Kidney epithelial cell (primary cell): ENCODE data around the gene ANAPC7. TPM values are rescaled to one million over a fixed set of nuclear protein-coding genes. Genes with fewer than 3 reads are reported as not detected.
"Not testable (repeated sequence)": the region's sequence is repeated elsewhere in the genome, so short reads cannot be mapped to it uniquely, and the experiment has no call there.

Experiments used
- DNase-seq: peaks from one replicate; pipeline ENCODE4 v3.0.0-alpha.2; 2010; ENCODE audit warnings: low read depth
- H3K27me3 ChIP-seq: 2 replicates; pipeline ENCODE4 v1.6.0; 2011; ENCODE audit warnings: low read length; ENCODE audit not compliant: control insufficient read depth, insufficient read depth
- H3K36me3 ChIP-seq: 2 replicates; pipeline ENCODE4 v1.5.1; 2011; ENCODE audit warnings: low read length; ENCODE audit not compliant: control insufficient read depth, insufficient read depth
- H3K4me3 ChIP-seq: 2 replicates; pipeline ENCODE4 v1.5.1; 2011; ENCODE audit warnings: low read depth, mild to moderate bottlenecking, control low read depth, low read length
- CTCF ChIP-seq: IDR thresholded peaks from 2 replicates; pipeline ENCODE4 v1.5.1; 2011; ENCODE audit warnings: mild to moderate bottlenecking, moderate library complexity, low read length, control low read depth, inconsistent platforms; ENCODE audit not compliant: insufficient read depth, poor library complexity, severe bottlenecking
- total RNA-seq: library from RNA; depleted of rRNA; stranded (reverse); fragments of >200 nt; gene quantifications from 2 replicates; pipeline ENCODE4 v1.2.3, GENCODE V29; 2015

The ANAPC7 gene
- total RNA-seq, 1 donor from 2014 or later = 51.3 TPM

GRCh38 chr12:110431957-110432587 lies 28.6 kb upstream of the ANAPC7 start:
- H3K4me3 ChIP-seq = no peak overlapping the region

GRCh38 chr12:110429676-110430075 lies 26.2 kb upstream of the ANAPC7 start:
- not testable (repeated sequence) for DNase-seq, H3K36me3 ChIP-seq

More at GRCh38 chr12:110431957-110432587, 28.6 kb upstream of the ANAPC7 start:
- H3K36me3 ChIP-seq = no peaks in the 10 kb centered on the region
- DNase-seq = no peak
- no peak for TF ChIP-seq CTCF
- H3K27me3 ChIP-seq = no peaks in the 10 kb centered on the region

GRCh38 chr12:110426406-110426805 lies 22.9 kb upstream of the ANAPC7 start:
- DNase-seq = no peak

More at GRCh38 chr12:110429676-110430075, 26.2 kb upstream of the ANAPC7 start:
- H3K27me3 ChIP-seq, H3K4me3 ChIP-seq: not testable (repeated sequence)

GRCh38 chr12:110424237-110424636 lies 20.7 kb upstream of the ANAPC7 start:
- no peak for DNase-seq
- Histone ChIP-seq H3K36me3 (no peaks in the 10 kb centered on the region), H3K27me3 (no peaks in the 10 kb centered on the region), H3K4me3 (no peak overlapping the region)
- TF ChIP-seq CTCF = no peak

More at GRCh38 chr12:110426406-110426805, 22.9 kb upstream of the ANAPC7 start:
- Histone ChIP-seq H3K36me3 (no peaks in the 10 kb centered on the region), H3K4me3 (no peak overlapping the region), H3K27me3 (no peaks in the 10 kb centered on the region)
- no peak for TF ChIP-seq CTCF

GRCh38 chr12:110421701-110422100 lies 18.2 kb upstream of the ANAPC7 start:
- Histone ChIP-seq H3K27me3 (no peaks in the 10 kb centered on the region), H3K36me3 (no peaks in the 10 kb centered on the region), H3K4me3 (no peak overlapping the region)
- no peak for DNase-seq
- TF ChIP-seq CTCF = no peak

- TF ChIP-seq CTCF = no peak
- Histone ChIP-seq H3K36me3 (no peaks in the 10 kb centered on the region), H3K4me3 (no peak overlapping the region), H3K27me3 (no peaks in the 10 kb centered on the region)
- DNase-seq = no peak
Observed at GRCh38 chr12:110421159-110421661, 17.7 kb upstream of the ANAPC7 start.

- H3K27me3 ChIP-seq, H3K36me3 ChIP-seq, H3K4me3 ChIP-seq, DNase-seq: not testable (repeated sequence)
Observed at GRCh38 chr12:110420644-110421043, 17.1 kb upstream of the ANAPC7 start.

GRCh38 chr12:110417113-110417512 lies 13.6 kb upstream of the ANAPC7 start:
- not testable (repeated sequence) for H3K36me3 ChIP-seq, DNase-seq, H3K27me3 ChIP-seq, H3K4me3 ChIP-seq

GRCh38 chr12:110410086-110410485 lies 6.6 kb upstream of the ANAPC7 start:
- not testable (repeated sequence) for H3K4me3 ChIP-seq, H3K27me3 ChIP-seq, DNase-seq, H3K36me3 ChIP-seq
